ENCODE data around the gene GALNT15.

GALNT15 gene

GRCh38 chr3:16252988-16253387, 78.5 kb downstream of the GALNT15 start:
- no peak for TF ChIP-seq CTCF (IDR thresholded peaks at IDR 0.05; ENCODE audit: low read depth, low read length, missing control alignments)
- no peak for DNase-seq (ENCODE audit: low read depth)
- H3K4me3 ChIP-seq (ENCODE audit: low read depth, low read length): no peak overlapping the region

GRCh38 chr3:16253601-16254000, 79.1 kb downstream of the GALNT15 start:
- H3K4me3 ChIP-seq (ENCODE audit: low read depth, low read length): no peak overlapping the region
- no peak for TF ChIP-seq CTCF (IDR thresholded peaks at IDR 0.05; ENCODE audit: low read depth, low read length, missing control alignments)
- no peak for DNase-seq (ENCODE audit: low read depth)

- no peak for TF ChIP-seq CTCF (IDR thresholded peaks at IDR 0.05; ENCODE audit: low read depth, low read length, missing control alignments)
- H3K4me3 ChIP-seq (ENCODE audit: low read depth, low read length): no peak overlapping the region
- DNase-seq (ENCODE audit: low read depth): no peak
Measured at GRCh38 chr3:16254916-16255315, 80.4 kb downstream of the GALNT15 start.

GRCh38 chr3:16255326-16255725, 80.8 kb downstream of the GALNT15 start:
- H3K4me3 ChIP-seq (ENCODE audit: low read depth, low read length): no peak overlapping the region
- TF ChIP-seq CTCF (IDR thresholded peaks at IDR 0.05; ENCODE audit: low read depth, low read length, missing control alignments): no peak
- DNase-seq (ENCODE audit: low read depth): no peak

GRCh38 chr3:16255726-16256125, 81.2 kb downstream of the GALNT15 start:
- no peak overlapping the region for H3K4me3 ChIP-seq (ENCODE audit: low read depth, low read length)
- no peak for DNase-seq (ENCODE audit: low read depth)
- no peak for TF ChIP-seq CTCF (IDR thresholded peaks at IDR 0.05; ENCODE audit: low read depth, low read length, missing control alignments)

- no peak for TF ChIP-seq CTCF (IDR thresholded peaks at IDR 0.05; ENCODE audit: low read depth, low read length, missing control alignments)
- no peak for DNase-seq (ENCODE audit: low read depth)
Measured at GRCh38 chr3:16257309-16257708, 82.8 kb downstream of the GALNT15 start.

GRCh38 chr3:16258177-16258576, 83.7 kb downstream of the GALNT15 start:
- no peak for DNase-seq (ENCODE audit: low read depth)
- no peak overlapping the region for H3K4me3 ChIP-seq (ENCODE audit: low read depth, low read length)
- no peak for TF ChIP-seq CTCF (IDR thresholded peaks at IDR 0.05; ENCODE audit: low read depth, low read length, missing control alignments)

More at GRCh38 chr3:16257309-16257708, 82.8 kb downstream of the GALNT15 start:
- H3K4me3 ChIP-seq (ENCODE audit: low read depth, low read length): no peak overlapping the region

All from GM12864 (cell line).